NOMO-1 treated with dmso at 0.1 percent for 144 hours (cell line): ENCODE data around the gene CHAC2.
"Not testable (repeated sequence)": the region's sequence is repeated elsewhere in the genome, so short reads cannot be mapped to it uniquely, and the experiment has no call there.

Experiments
- DNase-seq: peaks from one replicate; lab custom pipeline; 2025; ENCODE audit not compliant: unreplicated experiment; lab: John Stamatoyannopoulos, UW

The CHAC2 gene

GRCh38 chr2:53767405-53768241 is at the start of gene CHAC2:
TSS of gene CHAC2 (plus strand) at chr2:53767804. CDS start at chr2:53767887, 83 bp downstream.
- peak; percentile 65 for DNase-seq

DNA sequence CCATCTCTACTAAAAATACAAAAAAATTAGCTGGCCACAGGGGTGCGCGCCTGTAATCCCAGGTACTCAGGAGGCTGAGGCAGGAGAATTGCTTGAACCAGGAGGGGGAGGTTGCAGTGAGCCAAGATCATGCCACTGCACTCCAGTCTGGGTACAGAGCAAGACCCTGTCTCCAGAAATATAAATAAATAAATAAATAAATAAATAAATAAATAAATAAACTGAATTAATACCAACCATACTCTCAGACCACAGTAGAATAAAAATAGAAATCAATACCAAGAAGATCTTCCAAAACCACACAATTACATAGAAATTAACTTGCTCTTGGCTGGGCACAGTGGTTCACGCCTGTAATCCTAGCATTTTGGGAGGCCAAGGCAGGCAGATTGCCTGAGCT is 46.7 kb upstream of the CHAC2 start:
- not testable (repeated sequence) for DNase-seq

DNA sequence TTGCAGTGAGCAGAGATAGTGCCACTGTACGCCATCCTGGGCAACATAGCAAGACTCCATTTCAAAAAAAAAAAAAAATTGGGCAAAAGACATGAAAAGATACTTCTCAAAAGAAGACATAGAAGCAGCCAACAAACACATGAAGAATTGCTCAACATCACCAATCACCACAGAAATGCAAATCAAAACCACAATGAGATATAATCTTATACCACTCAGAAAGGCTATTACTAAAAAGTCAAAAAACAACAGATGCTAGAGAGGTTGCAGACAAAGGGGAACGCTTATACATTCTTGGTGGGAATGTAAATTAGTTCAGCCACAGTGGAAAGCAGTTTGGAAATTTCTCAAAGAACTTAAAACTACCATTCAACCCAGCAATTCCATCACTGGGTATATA is 43.1 kb upstream of the CHAC2 start:
- DNase-seq: no peak

GRCh38 chr2:53725662-53726061 is 41.9 kb upstream of the CHAC2 start:
- DNase-seq: no peak

DNA sequence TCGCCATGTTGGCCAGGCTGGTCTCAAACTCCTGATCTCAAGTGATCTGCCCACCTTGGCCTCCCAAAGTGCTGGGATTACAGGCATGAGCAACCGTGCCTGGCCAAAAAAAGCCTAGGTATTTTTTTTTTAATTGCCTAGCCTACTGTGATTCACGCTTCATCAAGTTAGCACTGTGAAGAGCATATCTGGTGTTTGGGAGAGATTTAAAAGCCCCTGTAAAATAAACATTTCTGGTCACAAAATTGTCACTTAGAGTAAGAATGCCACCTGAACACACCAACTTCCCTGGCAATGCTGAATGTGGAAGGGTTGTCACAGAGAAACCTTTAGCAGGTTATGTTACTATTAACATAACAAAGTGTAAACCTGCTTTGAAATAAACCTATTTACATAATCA is 39.7 kb upstream of the CHAC2 start:
- no peak for DNase-seq

GRCh38 chr2:53729143-53729762 is 38.4 kb upstream of the CHAC2 start:
- DNase-seq: no peak

DNA sequence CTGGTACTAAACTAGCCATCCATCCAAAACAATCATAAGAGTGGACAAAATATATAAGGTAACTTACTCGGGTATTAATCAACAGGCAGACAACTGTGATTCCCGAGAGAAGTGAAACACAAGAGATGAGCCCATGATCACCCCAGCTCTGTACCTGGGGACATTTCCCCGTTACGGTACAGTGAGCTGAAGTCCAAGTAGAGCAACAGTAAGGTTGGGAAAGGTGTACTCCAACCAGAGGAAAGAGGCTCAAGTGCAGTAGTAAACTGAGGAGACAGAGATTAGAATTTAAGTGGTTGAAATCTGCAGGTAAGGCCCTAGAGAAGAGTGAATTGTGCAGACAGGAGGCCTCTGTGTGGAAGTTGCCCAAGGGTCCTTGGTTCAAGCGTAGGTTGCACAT is 30.5 kb upstream of the CHAC2 start:
- no peak for DNase-seq

DNA sequence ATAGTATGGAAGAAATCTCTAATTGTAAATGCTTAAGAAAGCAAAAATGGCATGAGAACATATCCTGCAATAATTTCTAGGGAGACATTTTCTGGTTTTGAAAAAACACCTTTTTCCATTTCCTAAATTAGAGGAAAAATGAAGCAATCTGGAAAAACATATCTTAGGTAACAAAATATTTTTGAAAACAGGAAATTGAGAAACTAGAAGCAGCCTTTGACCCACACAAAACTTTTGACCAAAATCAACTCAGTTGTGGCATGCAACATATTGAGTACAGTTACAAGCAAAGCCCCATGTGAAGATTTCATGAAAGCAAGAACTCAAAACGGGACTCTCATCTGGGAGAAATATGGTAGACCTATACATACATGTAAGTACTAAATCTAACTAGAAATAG is 28.6 kb upstream of the CHAC2 start:
- DNase-seq: no peak

GRCh38 chr2:53740170-53740569 is 27.4 kb upstream of the CHAC2 start:
- DNase-seq: no peak

DNA sequence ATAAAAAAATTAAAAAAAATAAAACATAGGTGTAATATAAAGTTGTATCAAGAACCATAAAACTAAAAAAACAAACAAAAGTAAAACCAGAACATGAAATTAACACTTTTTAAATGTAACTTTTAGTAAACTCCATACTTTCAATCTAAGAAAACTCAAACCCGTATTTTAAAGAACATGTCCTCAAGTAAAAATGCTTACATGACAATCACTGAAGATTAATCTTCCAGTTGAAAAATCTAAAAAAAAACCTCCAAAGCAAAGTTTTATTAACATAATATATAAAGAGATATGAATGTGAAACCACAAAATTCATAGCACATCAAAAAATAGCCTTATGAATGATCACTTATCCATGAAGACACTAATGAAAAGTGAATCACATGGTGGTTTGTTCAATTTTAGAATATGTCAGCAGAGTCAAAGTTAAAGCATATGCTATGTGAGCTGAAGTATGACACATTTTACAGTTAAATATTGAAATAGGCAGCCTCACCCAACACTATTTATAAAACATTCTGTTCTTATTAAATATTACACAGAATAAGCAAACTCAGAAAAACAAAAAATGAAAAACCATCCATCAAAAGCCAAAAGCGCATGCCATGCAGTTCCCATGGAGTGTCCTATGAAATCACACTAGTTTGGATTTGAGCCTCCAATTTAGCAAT is 23.1 kb upstream of the CHAC2 start:
- DNase-seq: no peak

DNA sequence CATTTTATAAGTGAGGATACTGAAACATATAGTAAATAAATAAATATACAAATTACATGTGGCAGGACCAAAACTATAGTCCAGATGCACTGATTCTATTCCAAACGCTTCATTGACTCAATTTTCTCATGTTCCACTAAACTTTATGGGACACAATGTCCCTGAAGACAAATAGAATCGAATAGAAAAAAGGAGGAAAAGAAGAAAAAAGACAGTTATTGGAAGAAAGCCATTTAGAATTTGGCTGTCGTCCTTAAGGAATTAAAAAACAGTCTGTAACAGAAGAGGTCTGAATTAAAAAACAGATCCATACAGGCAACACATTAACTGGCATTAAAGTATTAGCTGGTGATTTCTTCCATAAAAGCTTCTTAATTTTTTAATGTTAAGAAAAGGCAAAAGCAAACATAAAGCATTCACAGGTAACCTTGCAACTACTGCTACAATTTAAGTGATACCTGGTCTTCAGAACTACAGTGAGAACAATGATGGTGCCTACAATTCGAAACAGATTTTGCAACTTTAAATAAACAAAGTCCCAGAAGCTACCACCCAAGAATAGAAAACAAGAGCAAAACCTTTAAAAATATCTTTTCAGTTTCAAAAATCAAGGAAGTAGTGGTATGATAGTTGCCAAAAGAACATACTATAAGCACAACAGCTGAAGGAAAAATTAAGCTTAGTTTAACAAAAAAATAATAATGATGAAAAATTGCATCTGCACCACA is 17.4 kb upstream of the CHAC2 start:
- no peak for DNase-seq

DNA sequence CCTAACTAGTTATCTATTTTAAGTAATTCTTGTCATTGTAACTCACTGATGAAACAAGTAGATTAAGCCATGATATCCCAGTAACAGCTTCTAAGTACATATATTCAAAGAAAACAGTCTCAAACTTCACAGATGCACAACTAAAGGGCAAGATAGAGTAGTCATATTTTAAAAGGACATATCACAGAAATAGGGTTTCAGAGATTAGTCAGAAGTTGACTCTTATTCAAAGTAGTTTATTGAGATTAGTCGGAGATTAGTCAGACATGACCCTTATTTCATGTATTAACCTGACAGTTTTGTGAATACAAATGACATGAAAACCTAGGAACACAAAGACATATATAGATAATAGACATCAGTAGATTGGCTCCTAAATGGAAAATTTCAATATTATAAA is 15.9 kb upstream of the CHAC2 start:
- no peak for DNase-seq

DNA sequence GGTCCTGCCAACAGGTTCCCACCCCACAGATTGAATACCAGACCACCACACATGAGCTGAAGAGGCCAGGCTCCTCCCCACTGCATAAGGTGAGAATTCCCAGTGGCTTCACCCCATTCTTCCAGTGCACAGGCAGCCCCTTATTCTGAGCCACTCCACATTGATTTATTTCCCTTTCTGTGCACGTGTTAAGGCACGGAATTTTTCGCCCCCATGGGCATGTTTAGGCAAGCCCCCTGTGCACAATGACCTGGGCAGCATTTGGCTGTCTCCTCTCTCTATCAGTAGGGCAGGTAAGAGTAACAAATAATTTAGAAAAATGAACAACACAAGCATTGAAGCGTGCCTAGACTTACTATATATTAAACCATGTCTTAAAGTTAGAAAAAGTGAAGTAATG is 15.2 kb upstream of the CHAC2 start:
- no peak for DNase-seq

- no peak for DNase-seq
These were observed 14.6 kb upstream of the CHAC2 start for GRCh38 chr2:53753041-53753440.

- no peak for DNase-seq
These were observed 12.5 kb upstream of the CHAC2 start for GRCh38 chr2:53755121-53755520.

DNA sequence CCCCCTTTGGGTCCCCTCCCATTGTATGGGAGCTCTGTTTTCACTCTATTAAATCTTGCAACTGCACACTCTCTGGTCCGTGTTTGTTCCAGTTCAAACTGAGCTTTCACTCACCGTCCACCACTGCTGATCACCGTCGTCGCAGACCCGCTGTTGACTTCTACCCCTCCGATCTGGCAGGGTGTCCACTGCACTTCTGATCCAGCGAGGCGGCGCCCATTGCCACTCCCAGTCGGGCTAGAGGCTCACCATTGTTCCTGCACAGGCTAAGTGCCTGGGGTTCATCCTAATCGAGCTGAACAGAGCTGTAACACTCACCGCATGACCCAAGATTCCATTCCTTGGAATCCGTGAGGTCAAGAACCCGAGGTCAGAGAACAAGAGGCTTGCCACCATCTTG is 11.0 kb upstream of the CHAC2 start:
- DNase-seq: no peak

- DNase-seq: not testable (repeated sequence)
These were observed 10.4 kb upstream of the CHAC2 start for GRCh38 chr2:53757206-53757605.

- DNase-seq: no peak
These were observed 1.8 kb upstream of the CHAC2 start for GRCh38 chr2:53765767-53766166.

- DNase-seq: no peak
These were observed 588 bp downstream of the CHAC2 start for GRCh38 chr2:53768242-53768542.

GRCh38 chr2:53769318-53769945 is 1.8 kb downstream of the CHAC2 start:
- DNase-seq: no peak

GRCh38 chr2:53770264-53770663 is 2.7 kb downstream of the CHAC2 start:
- no peak for DNase-seq
